K562 (cell line): ENCODE measurements around the gene CISD2. TPM values are rescaled to one million over a fixed set of nuclear protein-coding genes. Genes with fewer than 3 reads are reported as not detected.

ENCODE experiments used
- BMI1 ChIP-seq: fragments of 150-350 bp; IDR thresholded peaks from 2 replicates; pipeline ENCODE4 v1.6.1; 2014; ENCODE audit warnings: low read length
- CSDE1 ChIP-seq, 2 experiments: fragments of 450-650 bp; IDR thresholded peaks; 2 replicates each; pipeline ENCODE4 v1.6.1; 2016; ENCODE audit warnings: mild to moderate bottlenecking in 1 of 2
- CTCF ChIP-seq, 3 experiments: IDR thresholded peaks in 2 of 3; conservative IDR thresholded peaks in 1 of 3; 2 replicates each; pipeline ENCODE4 v1.5.1; 2011 to 2012; ENCODE audit warnings: low read length in 3 of 3, mild to moderate bottlenecking in 3 of 3, control low read depth in 2 of 3, improper control_type of control experiment in 1 of 3, inconsistent platforms in 1 of 3, low read depth in 1 of 3, mixed read lengths in 1 of 3, moderate library complexity in 1 of 3; ENCODE audit not compliant: insufficient read depth in 2 of 3
- FOXP1 ChIP-seq: sonication (generic); formaldehyde crosslinking; IDR thresholded peaks from 2 replicates; pipeline ENCODE4 v1.8.0; 2022; ENCODE audit warnings: mild to moderate bottlenecking, missing genetic modification reagents
- GTF2B ChIP-seq: IDR thresholded peaks from 2 replicates; pipeline ENCODE4 v1.6.1; 2011; ENCODE audit not compliant: insufficient read length; ENCODE audit errors: extremely low read depth
- MCM7 ChIP-seq, 2 experiments: fragments of 450-650 bp; IDR thresholded peaks; 2 replicates each; pipeline ENCODE4 v1.6.1; 2016 to 2018
- NCOA6 ChIP-seq: fragments of 450-650 bp; IDR thresholded peaks from 2 replicates; pipeline ENCODE4 v1.6.1; 2017; ENCODE audit warnings: mild to moderate bottlenecking
- RBM15 ChIP-seq: fragments of 200-400 bp; formaldehyde crosslinking; IDR thresholded peaks from 2 replicates; pipeline ENCODE4 v1.6.1; 2018; ENCODE audit warnings: mild to moderate bottlenecking, low read length, moderate library complexity; ENCODE audit not compliant: insufficient read depth
- TSHZ1 ChIP-seq: fragments of 250-450 bp; sonication (Bioruptor Pico); IDR thresholded peaks from 2 replicates; pipeline ENCODE4 v1.4.0; 2020; ENCODE audit warnings: mild to moderate bottlenecking, moderate library complexity
- ZBTB1 ChIP-seq: sonication (generic); formaldehyde crosslinking; IDR thresholded peaks from 2 replicates; pipeline ENCODE4 v1.8.1; 2023; ENCODE audit warnings: missing genetic modification reagents, low read depth, mild to moderate bottlenecking, borderline replicate concordance
- ZNF23 ChIP-seq: fragments of 250-450 bp; sonication (Bioruptor Pico); IDR thresholded peaks from 2 replicates; pipeline ENCODE4 v1.4.0; 2020; ENCODE audit warnings: mild to moderate bottlenecking
- ZNF431 ChIP-seq: sonication (generic); formaldehyde crosslinking; IDR thresholded peaks from 2 replicates; pipeline ENCODE4 v1.8.0; 2022; ENCODE audit warnings: mild to moderate bottlenecking, missing genetic modification reagents
- ZNF609 ChIP-seq: sonication (generic); formaldehyde crosslinking; IDR thresholded peaks from 2 replicates; pipeline ENCODE4 v1.8.1; 2023; ENCODE audit warnings: missing genetic modification reagents, mild to moderate bottlenecking, borderline replicate concordance
- ZNF707 ChIP-seq: fragments of 250-450 bp; sonication (Bioruptor Pico); conservative IDR thresholded peaks from 2 replicates; pipeline ENCODE4 v1.8.0; 2022; ENCODE audit warnings: inconsistent platforms, mild to moderate bottlenecking, moderate library complexity
- polyA plus RNA-seq, 8 experiments: library from polyadenylated mRNA; depleted of rRNA in 4 of 8; stranded (reverse) in 5 of 8; unstranded in 3 of 8; fragments of >200 nt; fragmentation: Nextera tagmentation in 2 of 8; fragmentation: Illumina TruSeq in 1 of 8; extraction: Ambion mirVana in 2 of 8; extraction: Trizol in 1 of 8; gene quantifications; 2 replicates each; pipeline versions ENCODE4 v1.2.1 to v1.2.3, GENCODE V29; 2011 to 2014; ENCODE audit warnings: inconsistent platforms in 1 of 8, missing spikeins in 1 of 8
- total RNA-seq, 7 experiments: library from RNA; depleted of rRNA in 6 of 7; stranded (reverse); fragments of >200 nt in 6 of 7; fragmentation: Illumina TruSeq in 2 of 7; extraction: Trizol in 2 of 7; gene quantifications; 2 replicates each; pipeline versions ENCODE4 v1.2.1 to v1.2.3, GENCODE V29; 2011 to 2021; ENCODE audit warnings: low replicate concordance in 1 of 7
- TF ChIP-seq, protein P1 (sequence below): fragments of 450-650 bp; IDR thresholded peaks from 2 replicates; pipeline ENCODE4 v1.6.1; 2017; ENCODE audit warnings: antibody characterized with exemption

The CISD2 gene
- total and polyA plus RNA-seq, 9 of the 15 experiments (the other 6 are each of a cell fraction or from before 2014, with no cell fraction given), result 37.8 to 91.4 (median 59.8) TPM

DNA sequence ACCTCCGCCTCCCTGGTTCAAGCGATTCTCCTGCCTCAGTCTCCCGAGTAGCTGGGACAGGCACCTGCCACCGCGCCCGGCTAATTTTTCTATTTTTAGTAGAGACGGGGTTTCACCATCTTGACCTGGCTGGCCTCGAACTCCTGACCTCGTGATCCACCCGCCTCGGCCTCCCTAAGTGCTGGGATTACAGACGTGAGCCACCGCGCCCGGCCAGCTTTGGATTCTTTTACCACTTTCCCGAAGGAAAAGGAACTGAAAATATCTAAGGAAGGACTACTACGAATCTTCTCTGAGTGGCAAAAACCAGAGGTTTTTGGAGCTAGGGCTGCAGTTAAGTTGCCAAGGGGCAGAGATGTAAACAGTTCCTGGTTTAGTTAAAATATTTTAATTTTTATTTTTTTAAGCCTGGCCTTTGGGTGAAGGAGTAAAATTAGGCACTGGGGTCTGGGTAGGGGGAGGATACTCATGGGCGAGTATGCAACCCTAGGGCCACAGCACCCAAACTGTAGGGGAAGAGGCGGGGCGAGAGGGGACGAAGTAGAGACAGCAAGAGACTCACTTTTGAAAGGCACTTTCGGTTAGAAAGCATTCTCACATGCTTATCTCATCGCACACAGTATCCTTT, 525 bp upstream of the CISD2 start (continued):
- TF ChIP-seq, protein P1, sequence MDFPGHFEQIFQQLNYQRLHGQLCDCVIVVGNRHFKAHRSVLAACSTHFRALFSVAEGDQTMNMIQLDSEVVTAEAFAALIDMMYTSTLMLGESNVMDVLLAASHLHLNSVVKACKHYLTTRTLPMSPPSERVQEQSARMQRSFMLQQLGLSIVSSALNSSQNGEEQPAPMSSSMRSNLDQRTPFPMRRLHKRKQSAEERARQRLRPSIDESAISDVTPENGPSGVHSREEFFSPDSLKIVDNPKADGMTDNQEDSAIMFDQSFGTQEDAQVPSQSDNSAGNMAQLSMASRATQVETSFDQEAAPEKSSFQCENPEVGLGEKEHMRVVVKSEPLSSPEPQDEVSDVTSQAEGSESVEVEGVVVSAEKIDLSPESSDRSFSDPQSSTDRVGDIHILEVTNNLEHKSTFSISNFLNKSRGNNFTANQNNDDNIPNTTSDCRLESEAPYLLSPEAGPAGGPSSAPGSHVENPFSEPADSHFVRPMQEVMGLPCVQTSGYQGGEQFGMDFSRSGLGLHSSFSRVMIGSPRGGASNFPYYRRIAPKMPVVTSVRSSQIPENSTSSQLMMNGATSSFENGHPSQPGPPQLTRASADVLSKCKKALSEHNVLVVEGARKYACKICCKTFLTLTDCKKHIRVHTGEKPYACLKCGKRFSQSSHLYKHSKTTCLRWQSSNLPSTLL, result no peak
- TF ChIP-seq ZNF23 (CRISPR knock-in tag) (no peak), NCOA6 (no peak), BMI1 (no peak), GTF2B (peak; percentile 33), RBM15 (no peak), TSHZ1 (CRISPR knock-in tag) (no peak), CSDE1 (IDR thresholded peaks at IDR 0.05) (no peak), ZBTB1 (CRISPR knock-in tag) (no peak), ZNF431 (CRISPR knock-in tag) (no peak), ZNF707 (CRISPR knock-in tag) (no peak), ZNF609 (CRISPR knock-in tag) (no peak), CTCF (IDR thresholded peaks at IDR 0.05 in 2 of 3, conservative IDR thresholded peaks at IDR 0.05 in 1 of 3; ENCODE audit: insufficient read depth in 2 of 3, low read depth in 1 of 3, low read length in 3 of 3) (no peak), MCM7 (IDR thresholded peaks at IDR 0.05) (no peak), FOXP1 (CRISPR knock-in tag) (no peak)
